OCI-LY1 (cell line): ENCODE results near the gene PSEN1.

ENCODE experiments used
- H2AFZ ChIP-seq: fragments of 200-600 bp; sonication (generic), shearing (Covaris generic); 2 replicates; pipeline ENCODE4 v1.6.0; 2014; ENCODE audit warnings: antibody characterized with exemption, mild to moderate bottlenecking, low read length
- H3F3A ChIP-seq: fragments of 200-600 bp; sonication (generic), shearing (Covaris generic); 2 replicates; pipeline ENCODE4 v1.6.0; 2014; ENCODE audit warnings: mild to moderate bottlenecking, antibody characterized with exemption, low read length, moderate library complexity; ENCODE audit not compliant: insufficient read depth
- H3K27ac ChIP-seq: fragments of 200-600 bp; sonication (generic); 2 replicates; pipeline ENCODE4 v1.5.1; 2014; ENCODE audit warnings: low read length, mixed run types, mild to moderate bottlenecking, low read depth; ENCODE audit not compliant: poor library complexity, severe bottlenecking
- H3K27me3 ChIP-seq: fragments of 200-600 bp; sonication (generic); 2 replicates; pipeline ENCODE4 v1.6.0; 2014; ENCODE audit warnings: antibody characterized with exemption, mild to moderate bottlenecking, low read length, moderate library complexity; ENCODE audit not compliant: insufficient read depth
- H3K36me3 ChIP-seq: fragments of 200-600 bp; sonication (generic); 2 replicates; pipeline ENCODE4 v1.6.1; 2014; ENCODE audit warnings: mild to moderate bottlenecking, antibody characterized with exemption, low read length, moderate library complexity, mixed read lengths; ENCODE audit not compliant: insufficient read depth
- H3K4me1 ChIP-seq: fragments of 200-600 bp; sonication (generic); 2 replicates; pipeline ENCODE4 v1.5.1; 2014; ENCODE audit warnings: mild to moderate bottlenecking, low read length, moderate library complexity; ENCODE audit not compliant: insufficient read depth, severe bottlenecking
- H3K4me2 ChIP-seq: fragments of 200-600 bp; sonication (generic), shearing (Covaris generic); 2 replicates; pipeline ENCODE4 v1.6.1; 2014; ENCODE audit warnings: low read length
- H3K4me3 ChIP-seq: fragments of 200-600 bp; sonication (generic); 2 replicates; pipeline ENCODE4 v1.5.1; 2014; ENCODE audit warnings: low read length, low read depth, mild to moderate bottlenecking, mixed read lengths; ENCODE audit not compliant: poor library complexity, severe bottlenecking
- H3K79me2 ChIP-seq: fragments of 200-600 bp; shearing (Covaris generic); 2 replicates; pipeline ENCODE4 v1.6.1; 2016; ENCODE audit warnings: mixed run types, low read length, mixed read lengths; ENCODE audit not compliant: insufficient read depth
- H3K9ac ChIP-seq: fragments of 200-600 bp; sonication (generic), shearing (Covaris generic); 2 replicates; pipeline ENCODE4 v1.6.1; 2014; ENCODE audit warnings: mild to moderate bottlenecking, low read length, mixed read lengths
- H3K9me2 ChIP-seq: fragments of 200-600 bp; sonication (generic), shearing (Covaris generic); 2 replicates; pipeline ENCODE4 v1.6.1; 2014; ENCODE audit warnings: low read depth, mild to moderate bottlenecking, low read length, mixed read lengths
- H3K9me3 ChIP-seq: fragments of 200-600 bp; shearing (Covaris generic); 2 replicates; pipeline ENCODE4 v1.6.1; 2014; ENCODE audit warnings: low read length, mixed read lengths
- H4K20me1 ChIP-seq: fragments of 200-600 bp; sonication (generic), shearing (Covaris generic); 2 replicates; pipeline ENCODE4 v1.6.0; 2016; ENCODE audit warnings: mild to moderate bottlenecking, low read length; ENCODE audit not compliant: insufficient read depth
- EZH2 ChIP-seq: fragments of 200-600 bp; sonication (generic), shearing (Covaris generic); IDR thresholded peaks from 2 replicates; pipeline ENCODE4 v1.8.0; 2017; ENCODE audit warnings: borderline replicate concordance, mixed run types, mild to moderate bottlenecking, antibody characterized with exemption, low read length, moderate library complexity, mixed read lengths
- TF ChIP-seq, protein P1 (sequence below): fragments of 200-600 bp; sonication (generic), shearing (Covaris generic); IDR thresholded peaks from 2 replicates; pipeline ENCODE4 v1.5.1; 2017; ENCODE audit warnings: mild to moderate bottlenecking, antibody characterized with exemption, low read length, moderate library complexity, mixed read lengths

The PSEN1 gene

DNA sequence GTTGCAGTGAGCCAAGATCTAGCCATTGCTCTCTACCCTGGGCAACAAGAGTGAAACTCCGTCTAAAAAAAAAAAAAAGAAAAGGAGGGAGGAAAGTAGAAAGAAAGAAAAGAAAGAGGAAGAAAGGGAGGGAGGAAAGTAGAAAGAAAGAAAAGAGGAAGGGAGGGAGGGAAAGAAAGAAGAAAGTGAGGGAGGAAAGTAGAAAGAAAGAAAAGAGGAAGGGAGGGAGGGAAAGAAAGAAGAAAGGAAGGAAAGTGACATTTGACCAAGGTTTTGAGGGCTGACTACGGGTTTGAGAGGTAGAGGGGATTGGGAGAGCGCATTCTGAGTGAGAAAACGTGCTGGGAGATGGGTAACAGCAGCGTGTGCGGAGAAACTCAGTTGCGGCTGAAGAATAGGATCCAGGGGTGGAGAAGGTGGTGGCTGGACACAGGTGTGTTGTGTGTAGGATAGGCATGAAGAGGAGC lies 100.5 kb downstream of the PSEN1 start:
- Histone ChIP-seq H3K4me2 (no peak overlapping the region), H3K9me2 (no peaks in the 10 kb centered on the region), H3K4me3 (no peak overlapping the region), H3K27ac (no peak overlapping the region), H3F3A (no peaks in the 10 kb centered on the region), H3K36me3 (no peaks in the 10 kb centered on the region), H3K9me3 (no peaks in the 10 kb centered on the region), H3K79me2 (no peaks in the 10 kb centered on the region), H2AFZ (no peak overlapping the region), H3K27me3 (peaks cover 3% of the 10 kb centered on the region; the same call in 1 of the 2 replicates), H3K4me1 (peaks cover 15% of the 10 kb centered on the region), H3K9ac (no peak overlapping the region), H4K20me1 (no peaks in the 10 kb centered on the region)
- TF ChIP-seq, protein P1, sequence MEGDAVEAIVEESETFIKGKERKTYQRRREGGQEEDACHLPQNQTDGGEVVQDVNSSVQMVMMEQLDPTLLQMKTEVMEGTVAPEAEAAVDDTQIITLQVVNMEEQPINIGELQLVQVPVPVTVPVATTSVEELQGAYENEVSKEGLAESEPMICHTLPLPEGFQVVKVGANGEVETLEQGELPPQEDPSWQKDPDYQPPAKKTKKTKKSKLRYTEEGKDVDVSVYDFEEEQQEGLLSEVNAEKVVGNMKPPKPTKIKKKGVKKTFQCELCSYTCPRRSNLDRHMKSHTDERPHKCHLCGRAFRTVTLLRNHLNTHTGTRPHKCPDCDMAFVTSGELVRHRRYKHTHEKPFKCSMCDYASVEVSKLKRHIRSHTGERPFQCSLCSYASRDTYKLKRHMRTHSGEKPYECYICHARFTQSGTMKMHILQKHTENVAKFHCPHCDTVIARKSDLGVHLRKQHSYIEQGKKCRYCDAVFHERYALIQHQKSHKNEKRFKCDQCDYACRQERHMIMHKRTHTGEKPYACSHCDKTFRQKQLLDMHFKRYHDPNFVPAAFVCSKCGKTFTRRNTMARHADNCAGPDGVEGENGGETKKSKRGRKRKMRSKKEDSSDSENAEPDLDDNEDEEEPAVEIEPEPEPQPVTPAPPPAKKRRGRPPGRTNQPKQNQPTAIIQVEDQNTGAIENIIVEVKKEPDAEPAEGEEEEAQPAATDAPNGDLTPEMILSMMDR, result no peak
- no peak for TF ChIP-seq EZH2

DNA sequence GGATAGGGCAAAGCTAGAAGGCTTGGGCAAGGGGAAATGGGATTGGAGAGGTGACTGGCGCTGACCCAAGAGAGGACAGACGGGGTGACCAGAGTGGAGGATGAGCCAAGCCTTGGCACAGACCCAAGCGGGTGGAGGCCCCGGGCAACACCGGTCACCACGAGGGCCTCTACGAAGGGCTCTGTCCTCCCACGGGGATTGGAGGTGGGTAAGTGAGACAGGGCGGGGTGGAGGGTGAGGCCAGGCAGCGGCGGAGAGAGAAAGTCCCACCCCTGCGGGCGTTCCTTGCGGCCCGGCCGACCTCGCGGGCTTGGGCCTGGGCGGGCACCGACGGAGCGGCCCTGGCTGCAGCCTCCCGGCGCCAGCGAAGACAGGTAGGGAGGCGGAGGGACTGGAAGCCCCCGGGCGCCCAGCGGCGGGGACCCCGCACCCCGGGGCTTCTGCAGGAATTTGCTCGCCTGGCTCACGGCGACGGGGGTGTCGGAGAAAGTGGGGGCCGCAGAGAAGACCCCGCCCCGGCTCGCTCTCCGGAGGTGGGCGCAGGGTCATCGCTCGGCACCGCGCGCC lies 101.0 kb downstream of the PSEN1 start, which contains the start of gene PAPLN:
PAPLN (plus strand) TSS at position 288 of the 567 bp plus-strand sequence. CDS start 2,273 bp downstream, outside the sequence.
- Histone ChIP-seq H3K27me3 (peaks cover 3% of the 10 kb centered on the region; the same call in 1 of the 2 replicates), H4K20me1 (no peaks in the 10 kb centered on the region), H3K79me2 (no peaks in the 10 kb centered on the region), H3K9ac (no peak within 1 kb of the TSS; the same call in 1 of the 2 replicates), H3K36me3 (no peaks in the 10 kb centered on the region), H3K4me2 (peak within 1 kb of the TSS; percentile 63), H3K4me1 (peaks cover 15% of the 10 kb centered on the region), H3K9me2 (no peaks in the 10 kb centered on the region), H3K9me3 (no peaks in the 10 kb centered on the region), H2AFZ (no peak within 1 kb of the TSS), H3K27ac (no peak within 1 kb of the TSS), H3K4me3 (peak within 1 kb of the TSS; percentile 52), H3F3A (no peaks in the 10 kb centered on the region)
- TF ChIP-seq, protein P1, result no peak
- no peak for TF ChIP-seq EZH2

DNA sequence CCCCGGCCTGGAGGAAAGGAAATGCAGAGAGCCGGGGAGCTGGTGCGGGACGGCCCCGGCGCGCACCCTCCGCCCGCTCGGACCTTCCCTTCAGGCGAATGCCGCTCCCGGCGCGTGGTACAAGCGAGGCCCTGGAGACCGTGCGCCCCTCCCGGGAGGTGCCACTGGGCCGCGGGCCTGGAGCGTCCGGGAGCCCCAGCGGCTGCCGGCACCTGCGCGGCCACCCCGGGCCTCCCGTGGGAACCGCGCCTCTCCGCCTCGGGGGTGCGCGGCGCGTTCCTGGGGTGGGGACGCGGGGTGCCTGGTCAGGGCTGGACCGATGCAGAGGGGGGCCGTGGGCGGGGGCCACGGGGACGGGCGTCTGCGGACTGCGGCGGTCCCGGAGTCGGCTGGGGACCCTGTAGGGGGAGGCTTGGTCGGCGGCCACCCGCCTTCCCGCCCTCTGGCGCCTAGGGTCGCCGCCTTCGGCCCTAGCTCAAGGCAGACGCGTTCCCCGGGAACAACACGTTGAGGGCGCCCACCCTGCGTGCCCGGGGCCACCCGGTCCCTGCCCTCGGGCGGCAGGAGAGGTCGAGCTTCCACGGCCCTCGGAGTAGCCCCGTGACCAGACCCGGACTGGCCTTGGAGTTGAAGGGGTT lies 101.6 kb downstream of the PSEN1 start:
- TF ChIP-seq EZH2, result no peak
- TF ChIP-seq, protein P1, result no peak
- no peaks in the 10 kb centered on the region for H3K79me2 ChIP-seq
- H3F3A ChIP-seq, result no peaks in the 10 kb centered on the region
- no peaks in the 10 kb centered on the region for H4K20me1 ChIP-seq
- H3K27me3 ChIP-seq, result peaks cover 3% of the 10 kb centered on the region; the same call in 1 of the 2 replicates
- H3K4me1 ChIP-seq, result peaks cover 20% of the 10 kb centered on the region
- H3K9me3 ChIP-seq, result no peaks in the 10 kb centered on the region
- no peaks in the 10 kb centered on the region for H3K9me2 ChIP-seq
- no peak overlapping the region for H3K27ac ChIP-seq
- H2AFZ ChIP-seq, result no peak overlapping the region
- H3K4me2 ChIP-seq, result peak overlapping the region; percentile 63
- H3K9ac ChIP-seq, result no peak overlapping the region; the same call in 1 of the 2 replicates
- peak overlapping the region; percentile 52 for H3K4me3 ChIP-seq
- no peaks in the 10 kb centered on the region for H3K36me3 ChIP-seq
